NCI-H526 (cell line): ENCODE data around the gene MBNL1.
"Not testable (repeated sequence)": the region's sequence is repeated elsewhere in the genome, so short reads cannot be mapped to it uniquely, and the experiment has no call there.

ENCODE experiments used
- DNase-seq, 2 experiments: peaks; one replicate each; lab custom pipeline; 2025; lab: John Stamatoyannopoulos, UW

MBNL1 gene

DNA sequence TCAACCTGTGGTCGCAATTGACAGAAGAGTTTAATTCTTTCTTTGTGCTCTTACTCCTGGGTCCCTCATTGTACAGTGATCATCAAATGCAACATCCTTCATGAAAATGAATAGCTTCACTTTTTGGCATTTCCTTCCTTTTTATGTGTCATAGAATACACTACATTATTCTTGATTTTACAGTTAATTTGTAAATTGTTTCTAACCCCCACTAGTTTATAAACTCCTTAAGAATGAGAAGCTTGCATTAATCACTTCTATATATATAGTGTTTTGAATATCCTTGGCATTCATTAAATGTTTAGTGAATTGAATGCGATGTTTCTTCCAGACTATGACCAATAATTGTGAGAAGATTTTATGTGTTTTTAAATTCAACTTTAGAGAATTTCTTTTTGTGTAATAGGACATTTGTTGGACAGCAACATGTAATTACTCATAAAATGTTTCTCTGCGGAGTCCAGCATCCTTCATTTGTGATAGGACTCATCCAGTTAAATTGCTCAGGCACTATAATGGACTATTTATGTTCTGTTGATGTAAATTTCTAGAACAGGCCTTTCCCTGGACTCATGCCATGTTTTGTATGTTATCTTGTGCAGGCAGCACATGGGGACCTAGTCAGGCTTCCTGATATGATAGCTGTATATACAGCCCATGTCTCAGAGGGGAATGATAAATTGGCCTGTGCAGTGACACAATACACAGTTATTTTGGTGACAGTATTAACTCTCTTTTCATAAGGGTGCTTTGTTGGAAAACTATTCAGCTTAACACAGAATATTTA lies 51.3 kb downstream of the MBNL1 start:
- DNase-seq, result peak; percentile 16 to 48

DNA sequence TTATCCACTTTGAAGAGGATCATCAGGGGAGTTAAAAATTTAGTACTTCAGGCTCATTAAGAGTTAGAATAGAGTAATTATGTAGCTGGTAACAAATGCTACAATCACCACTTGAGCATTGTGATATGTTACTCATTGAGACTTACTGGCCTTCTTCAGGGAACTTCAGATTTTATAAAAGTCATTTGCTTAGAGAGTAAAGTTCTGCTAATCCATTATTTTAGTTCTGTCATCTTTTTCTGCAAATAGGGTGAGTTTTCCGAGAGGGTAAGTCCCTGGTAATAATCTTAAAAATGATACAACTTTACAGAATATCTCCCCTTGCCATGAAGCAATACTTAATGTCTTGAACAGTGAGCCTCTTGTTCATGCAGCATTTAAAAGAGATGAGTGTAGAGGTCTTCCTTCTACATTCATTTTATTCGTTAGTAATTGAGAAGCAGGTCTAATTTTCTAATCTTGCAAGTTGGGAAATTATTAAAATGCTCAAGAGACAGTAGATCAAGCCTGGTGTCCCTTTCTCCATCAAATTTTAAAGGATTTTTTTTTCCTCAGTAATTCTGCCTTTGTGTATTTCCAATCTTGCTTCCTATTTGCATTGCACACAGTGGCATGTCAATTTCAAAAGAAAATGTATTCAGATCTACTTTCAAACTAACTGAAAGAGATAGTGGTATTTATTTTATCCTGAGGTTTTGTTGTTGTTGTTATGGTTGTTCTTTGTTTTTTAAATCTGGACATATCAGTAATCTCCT lies 52.6 kb downstream of the MBNL1 start:
- DNase-seq, result peak in 1 of 2 experiments; percentile 48

GRCh38 chr3:152321955-152322377 lies 53.2 kb downstream of the MBNL1 start:
- DNase-seq, result no peak

DNA sequence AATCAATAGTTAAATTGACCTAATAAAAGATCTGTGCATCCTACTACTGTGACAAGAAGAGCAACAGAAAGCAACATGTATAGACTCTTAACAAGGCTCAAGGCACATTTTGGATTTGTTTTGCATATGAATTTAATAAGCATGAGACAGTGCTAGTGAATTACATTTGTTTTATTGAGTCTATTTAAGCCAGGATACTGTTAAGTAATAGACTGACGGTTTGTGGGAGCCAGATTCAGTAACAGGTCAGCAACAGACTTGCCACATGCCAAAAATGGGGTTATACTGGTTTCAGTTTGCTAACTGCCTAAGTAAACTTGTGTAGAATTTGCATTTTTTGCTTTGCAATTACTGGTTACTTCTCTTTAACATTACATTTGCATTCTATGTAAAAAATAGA lies 54.0 kb downstream of the MBNL1 start:
- peak; percentile 97 to 98 for DNase-seq

DNA sequence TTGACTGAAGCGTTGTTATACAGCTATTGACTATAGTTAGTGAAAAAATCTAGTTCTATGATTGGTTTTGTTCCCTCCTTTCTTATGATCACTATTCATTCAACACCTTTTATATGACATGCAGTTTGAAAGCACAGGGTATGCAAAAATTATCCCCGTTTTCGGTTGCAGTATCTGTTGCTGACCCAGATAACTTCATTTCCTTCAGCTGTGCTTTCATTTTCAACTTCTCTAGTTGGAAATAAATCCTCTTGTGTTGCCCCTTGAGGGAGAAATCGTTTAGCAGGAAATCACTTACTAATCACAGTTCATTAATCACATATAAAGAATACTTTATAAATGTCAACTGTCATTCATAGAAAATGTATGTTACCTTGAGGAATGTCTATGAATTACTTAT lies 55.1 kb downstream of the MBNL1 start:
- peak; percentile 22 to 32 for DNase-seq

GRCh38 chr3:152325136-152325535 lies 56.4 kb downstream of the MBNL1 start:
- no peak for DNase-seq

DNA sequence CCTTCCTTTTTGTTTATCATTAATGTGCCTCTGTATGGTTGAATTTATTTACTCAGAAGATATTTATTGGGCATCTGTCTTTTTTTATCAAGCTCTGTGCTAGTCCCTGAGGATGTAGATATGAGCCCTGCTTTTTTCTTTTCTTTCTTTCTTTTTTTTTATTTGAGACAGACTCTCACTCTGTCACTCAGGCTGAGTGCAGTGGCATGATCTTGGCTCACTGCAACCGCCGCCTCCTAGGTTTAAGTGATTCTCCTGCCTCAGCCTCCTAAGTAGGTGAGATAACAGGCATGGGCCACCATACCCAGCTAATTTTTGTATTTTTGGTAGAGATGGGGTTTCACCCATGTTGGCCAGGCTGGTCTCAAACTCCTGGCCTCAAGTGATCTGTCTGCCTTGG lies 58.5 kb downstream of the MBNL1 start:
- no peak for DNase-seq

- no peak for DNase-seq
These were observed 60.1 kb downstream of the MBNL1 start for GRCh38 chr3:152328841-152329240.

DNA sequence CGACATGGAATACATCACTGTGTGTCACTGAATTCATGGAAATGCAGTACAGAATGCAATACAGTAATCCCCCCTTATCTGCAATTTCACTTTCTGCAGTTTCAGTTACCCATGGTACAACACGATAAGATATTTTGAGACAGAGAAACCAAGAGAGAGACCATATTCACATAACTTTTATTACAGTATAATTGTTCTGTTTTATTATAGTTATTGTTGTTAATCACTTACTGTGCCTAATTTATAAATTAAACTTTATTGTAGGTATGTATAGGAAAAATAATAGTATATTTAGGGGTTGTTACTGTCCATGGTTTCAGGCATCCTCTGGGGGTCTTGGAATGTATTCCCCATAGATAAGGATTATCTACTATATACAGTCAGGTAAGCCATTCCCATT lies 61.8 kb downstream of the MBNL1 start:
- no peak for DNase-seq

DNA sequence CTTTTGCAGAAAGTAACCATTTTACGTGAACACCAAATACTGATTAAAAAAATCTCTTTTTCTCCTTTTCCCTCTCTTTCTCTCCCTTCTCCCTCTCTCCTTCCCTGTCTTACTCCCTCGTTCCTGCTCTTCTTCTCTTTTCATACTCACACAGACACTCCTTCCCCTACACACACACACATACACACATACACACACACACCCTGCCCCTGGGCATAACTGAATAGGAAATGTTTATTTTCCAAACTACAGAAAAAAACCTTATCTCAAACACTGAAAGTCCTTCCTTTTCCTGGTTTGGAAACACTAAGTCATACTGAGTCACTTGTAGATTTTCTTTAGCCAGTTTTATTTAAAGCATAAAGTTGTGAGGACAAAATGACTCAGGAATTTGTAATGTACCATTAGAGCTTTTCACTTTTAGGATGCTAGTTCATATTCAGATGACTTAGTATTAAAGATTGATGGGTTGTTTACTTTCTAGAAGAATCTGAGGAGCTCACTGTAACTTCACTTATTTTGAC lies 62.4 kb downstream of the MBNL1 start:
- no peak for DNase-seq

GRCh38 chr3:152331998-152332397 lies 63.3 kb downstream of the MBNL1 start:
- DNase-seq, result no peak

DNA sequence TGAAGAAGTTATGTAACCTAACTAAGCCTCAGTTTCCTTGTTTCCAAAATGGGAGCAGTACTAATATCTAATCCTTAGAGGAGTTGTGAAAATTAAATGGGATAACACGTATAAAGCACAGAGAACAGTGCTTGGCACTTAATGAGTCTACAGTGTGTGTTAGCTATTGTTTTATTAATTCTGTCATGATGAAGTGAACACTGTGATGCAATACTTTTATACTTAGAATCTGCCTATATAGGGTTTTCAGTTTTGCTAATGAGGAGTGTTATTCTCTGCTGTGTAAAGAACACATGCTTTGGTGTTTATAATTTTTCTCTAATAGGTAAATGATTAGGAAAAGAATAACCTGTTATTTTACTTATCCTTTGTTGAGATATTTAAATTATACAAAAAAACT lies 65.2 kb downstream of the MBNL1 start:
- DNase-seq, result no peak

- no peak for DNase-seq
These were observed 66.0 kb downstream of the MBNL1 start for GRCh38 chr3:152334761-152335160.

DNA sequence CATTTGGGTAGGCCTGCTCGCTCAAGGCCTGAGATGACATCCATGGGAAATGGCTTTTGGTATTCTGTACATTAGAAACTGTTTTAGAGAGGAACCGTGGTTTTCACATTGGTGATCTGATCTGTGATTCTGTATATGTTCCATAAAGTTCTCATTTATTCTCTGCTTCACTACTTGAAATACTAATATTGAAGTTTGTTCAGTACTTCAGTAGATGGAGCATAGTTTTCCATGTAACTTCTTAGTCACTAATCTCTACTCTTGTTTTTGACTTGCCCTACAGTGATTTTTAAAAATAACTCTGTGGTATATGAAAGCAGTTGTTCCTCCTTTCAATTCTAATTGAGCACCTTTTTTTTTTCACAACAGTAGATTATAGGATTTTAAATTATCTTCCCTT lies 66.5 kb downstream of the MBNL1 start:
- DNase-seq, result no peak

- DNase-seq, result not testable (repeated sequence)
These were observed 68.6 kb downstream of the MBNL1 start for GRCh38 chr3:152337337-152337736.

DNA sequence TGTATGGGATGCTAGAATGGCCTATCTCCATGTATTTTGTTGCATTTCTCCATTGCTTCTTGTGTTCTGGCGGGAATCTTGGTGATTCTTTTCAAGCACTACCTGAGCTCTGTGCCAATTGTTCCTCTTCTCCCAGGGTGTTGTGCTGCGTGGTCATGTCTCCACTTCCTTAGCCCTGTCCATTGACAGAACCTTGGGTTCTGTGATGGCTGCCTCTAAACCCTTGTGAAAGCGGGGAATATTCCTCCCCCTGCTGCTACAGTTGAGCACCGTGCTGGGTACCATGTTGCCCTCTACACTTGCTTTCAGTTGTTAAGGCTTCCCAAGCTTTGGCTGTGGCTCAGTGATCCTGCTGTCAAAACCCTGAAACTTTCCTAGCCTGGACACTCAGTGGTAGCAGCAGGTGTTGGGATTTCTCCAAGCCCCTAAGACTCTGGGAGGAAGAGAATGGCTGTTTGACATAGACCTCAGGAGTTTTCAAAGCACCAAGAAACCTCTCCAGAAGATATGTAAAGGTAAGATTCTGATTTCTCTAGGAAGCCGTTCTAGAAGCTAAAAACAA lies 69.5 kb downstream of the MBNL1 start:
- DNase-seq, result no peak

GRCh38 chr3:152339881-152340505 lies 71.3 kb downstream of the MBNL1 start:
- no peak for DNase-seq

DNA sequence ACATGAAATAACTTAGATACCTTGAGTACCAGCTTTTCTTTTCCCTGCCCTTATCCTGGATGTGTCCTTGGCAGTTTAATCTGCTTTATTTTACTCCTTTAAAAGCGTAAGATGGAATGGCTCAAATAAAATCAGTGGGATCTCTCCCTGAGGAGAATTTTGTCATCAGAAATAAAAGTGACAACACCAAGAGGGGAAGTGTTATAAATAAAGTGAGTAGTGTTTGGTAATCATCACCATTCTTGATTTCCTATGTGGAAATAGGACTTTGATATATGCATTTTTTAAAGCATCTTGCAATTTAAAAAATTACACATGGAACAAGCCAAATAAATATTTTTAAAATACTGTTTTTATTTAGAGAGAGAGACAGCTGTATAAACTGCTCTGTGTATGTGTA lies 76.5 kb downstream of the MBNL1 start:
- no peak for DNase-seq

GRCh38 chr3:152346058-152346457 lies 77.3 kb downstream of the MBNL1 start:
- no peak for DNase-seq

GRCh38 chr3:152346740-152347139 lies 78.0 kb downstream of the MBNL1 start:
- no peak for DNase-seq

GRCh38 chr3:152348436-152349177 lies 79.9 kb downstream of the MBNL1 start:
- DNase-seq, result no peak

DNA sequence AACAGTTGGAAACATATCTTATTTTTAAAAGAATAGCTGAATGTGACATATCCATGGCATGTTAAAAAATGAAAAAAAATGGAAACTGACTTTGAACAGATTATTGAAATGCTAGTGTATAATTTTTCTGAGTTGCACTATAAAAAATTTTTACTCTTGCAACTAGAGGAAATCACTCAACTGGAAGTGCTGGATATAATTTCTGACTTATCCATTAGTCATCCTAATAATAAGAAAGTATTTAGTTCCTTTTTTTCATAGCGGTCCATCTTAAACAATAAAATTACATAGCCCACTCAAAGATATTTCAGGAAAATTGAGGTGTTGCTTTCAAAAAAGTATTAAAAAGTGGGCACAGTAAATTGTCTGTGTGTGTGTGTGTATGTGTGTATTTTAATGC lies 80.7 kb downstream of the MBNL1 start:
- DNase-seq, result no peak
